CD4-positive, alpha-beta T cell (primary cell): ENCODE results near the gene GNRH2. TPM values are rescaled to one million over a fixed set of nuclear protein-coding genes. Genes with fewer than 3 reads are reported as not detected.
A peak's percentile ranks its signal among the peaks of the same experiment; 100 is the strongest.
"Not testable (repeated sequence)": the region's sequence is repeated elsewhere in the genome, so short reads cannot be mapped to it uniquely, and the experiment has no call there.

ENCODE experiments used
- ATAC-seq: fragments of 200-7000 bp; cut with Tn5 transposase; one replicate; pipeline ENCODE4 v1.10.0; 2022; ENCODE audit warnings: mild to moderate bottlenecking; ENCODE audit not compliant: poor library complexity
- CTCF ChIA-PET: fragments of 350-600 bp; sonication (Branson Sonifier 250); formaldehyde crosslinking; loops from one replicate; lab custom pipeline; 2021; ENCODE audit warnings: antibody characterized with exemption, inconsistent platforms; lab: Charles Lee
- POLR2A ChIA-PET: fragments of 350-600 bp; sonication (Branson Sonifier 250); formaldehyde crosslinking; loops from one replicate; lab custom pipeline; 2021; ENCODE audit warnings: antibody characterized with exemption, inconsistent platforms; lab: Charles Lee
- DNase-seq, 14 experiments: peaks; one replicate each; pipeline ENCODE4 v3.0.0-alpha.2; 2013 to 2020; ENCODE audit warnings: mixed read lengths in 2 of 14
- H3K27ac ChIP-seq, 2 donors: one replicate each; pipeline versions ENCODE4 v1.5.1 to v1.7.0; 2013; ENCODE audit warnings: low read length in 2 of 2, low read depth in 1 of 2, mild to moderate bottlenecking in 1 of 2
- H3K27me3 ChIP-seq, 2 experiments: 1 replicate in 1 of 2; 2 replicates in 1 of 2; pipeline versions ENCODE4 v1.6.1 to v1.7.0; 2013; ENCODE audit warnings: low read length in 2 of 2, control low read depth in 1 of 2, mild to moderate bottlenecking in 1 of 2, moderate library complexity in 1 of 2; ENCODE audit not compliant: insufficient read depth in 2 of 2, control insufficient read depth in 1 of 2
- H3K36me3 ChIP-seq: one replicate; pipeline ENCODE4 v1.6.1; 2013; ENCODE audit warnings: low read length, control low read depth; ENCODE audit not compliant: insufficient read depth
- H3K4me1 ChIP-seq: one replicate; pipeline ENCODE4 v1.6.1; 2013; ENCODE audit warnings: low read length, control low read depth; ENCODE audit not compliant: insufficient read depth
- H3K4me3 ChIP-seq: one replicate; pipeline ENCODE4 v1.5.1; 2013; ENCODE audit warnings: mild to moderate bottlenecking, low read length, moderate library complexity
- H3K9me3 ChIP-seq, 2 experiments: 1 replicate in 1 of 2; 2 replicates in 1 of 2; pipeline versions ENCODE4 v1.6.1 to v1.7.0; 2013; ENCODE audit warnings: low read length in 2 of 2, mild to moderate bottlenecking in 2 of 2, control low read depth in 1 of 2, moderate library complexity in 1 of 2; ENCODE audit not compliant: control insufficient read depth in 1 of 2, insufficient read depth in 1 of 2
- H3K27ac Mint-ChIP-seq: one replicate; pipeline ENCODE4 v1.8.0; 2020; ENCODE audit warnings: mixed read lengths
- H3K27me3 Mint-ChIP-seq: one replicate; pipeline ENCODE4 v1.8.0; 2021; ENCODE audit warnings: mixed read lengths
- H3K36me3 Mint-ChIP-seq: one replicate; pipeline ENCODE4 v1.8.0; 2021; ENCODE audit warnings: low read depth, mixed read lengths
- H3K4me1 Mint-ChIP-seq: one replicate; pipeline ENCODE4 v1.8.0; 2021; ENCODE audit warnings: low read depth, mixed read lengths
- H3K4me3 Mint-ChIP-seq: one replicate; pipeline ENCODE4 v1.8.0; 2020; ENCODE audit warnings: mild to moderate bottlenecking, mixed read lengths
- H3K9me3 Mint-ChIP-seq: one replicate; pipeline ENCODE4 v1.8.0; 2020; ENCODE audit warnings: mixed read lengths
- CTCF ChIP-seq: fragments of 200-600 bp; IDR thresholded peaks from one replicate; pipeline ENCODE4 v1.8.0; 2022; ENCODE audit warnings: antibody characterized with exemption, mild to moderate bottlenecking
- intact Hi-C, 2 experiments: fragments of 100-400 bp; cut with DNase I in 1 of 2; cut with micrococcal nuclease in 1 of 2; formaldehyde crosslinking; loops; one replicate each; pipeline versions ENCODE4 v1.15.1 to v1.9.0; 2023 to 2025; cut with DNase I, micrococcal nuclease
- total RNA-seq, 174 experiments: library from RNA in 2 of 174; stranded (reverse) in 2 of 174; gene quantifications; one replicate each; pipeline ENCODE4 v1.2.3 and lab custom pipeline; 2021 to 2026

GNRH2 gene
- total RNA-seq, 2 experiments from 2014 or later, result not detected

DNA sequence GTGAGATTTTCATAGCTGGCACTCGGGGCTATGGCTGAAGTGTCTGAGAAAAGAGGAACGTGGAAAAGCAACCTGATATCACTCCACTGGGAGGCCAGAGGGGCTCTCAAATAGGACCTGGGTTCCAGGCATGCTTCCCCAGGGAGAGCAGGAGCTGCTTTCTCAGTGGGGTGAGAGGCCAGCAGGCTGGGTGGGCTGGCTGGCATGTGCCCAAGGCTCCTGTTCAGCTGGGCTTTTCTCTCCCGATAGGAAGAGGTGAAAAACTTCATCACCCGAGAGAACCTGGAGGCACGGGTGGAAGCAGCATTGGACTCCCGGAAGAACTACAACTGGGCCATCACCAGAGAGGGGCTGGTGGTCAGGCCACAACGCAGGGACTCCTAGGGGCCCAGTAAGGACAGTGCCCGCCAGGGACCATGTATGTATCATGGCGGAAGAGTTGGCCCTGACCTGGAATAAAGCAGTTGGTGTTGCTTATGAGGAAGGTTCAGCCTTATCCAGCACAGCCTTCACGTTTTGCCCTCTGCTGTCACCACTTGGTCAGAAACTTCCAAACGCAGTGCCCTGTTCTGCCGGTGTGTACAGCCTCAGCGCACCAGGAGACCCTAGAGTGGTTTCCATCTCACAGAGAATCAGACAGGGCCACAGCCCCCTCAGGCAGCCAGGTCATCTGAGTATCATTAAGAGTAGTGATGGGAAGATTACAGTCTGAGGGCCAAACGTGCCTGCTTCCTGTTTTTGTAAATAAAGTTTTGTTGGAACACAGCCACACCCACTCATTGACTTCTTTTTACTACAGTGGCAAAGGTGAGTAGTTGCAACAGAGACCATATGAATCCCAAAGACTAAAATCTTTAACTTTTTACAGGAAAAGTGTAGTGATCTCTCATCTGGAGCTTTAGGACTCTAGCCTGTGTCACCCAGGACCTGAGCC is 4.3 kb downstream of the GNRH2 start:
- no peaks in the 10 kb centered on the region for H3K9me3 Mint-ChIP-seq
- intact Hi-C loops, result loop anchor here in 1 of 2 experiments (5.0 to 10.0 kb wide), 4 partner anchors 157 to 360 kb away; partner anchors contain the start of genes DDRGK1, DNAAF9, ITPA and PTPRA
- no peak for TF ChIP-seq CTCF
- peaks cover 27% of the 10 kb centered on the region for H3K4me1 ChIP-seq
- H3K4me1 Mint-ChIP-seq, result peaks cover 21% of the 10 kb centered on the region
- peak overlapping the region; percentile 66 for H3K4me3 Mint-ChIP-seq
- no peaks in the 10 kb centered on the region for H3K27me3 ChIP-seq
- no peak overlapping the region for H3K27ac ChIP-seq
- H3K27ac Mint-ChIP-seq, result peak overlapping the region; percentile 14
- ATAC-seq (no peak), DNase-seq (no peak)
- POLR2A ChIA-PET, result no interaction called here
- H3K36me3 Mint-ChIP-seq, result peaks cover 41% of the 10 kb centered on the region
- no peaks in the 10 kb centered on the region for H3K9me3 ChIP-seq
- H3K4me3 ChIP-seq, result no peak overlapping the region
- H3K27me3 Mint-ChIP-seq, result no peaks in the 10 kb centered on the region
- CTCF ChIA-PET, result no interaction called here
- peaks cover 24% of the 10 kb centered on the region for H3K36me3 ChIP-seq

GRCh38 chr20:3051385-3052019 is 8.1 kb downstream of the GNRH2 start:
- Mint-ChIP-seq H3K4me3 (no peak overlapping the region), H3K9me3 (no peaks in the 10 kb centered on the region), H3K36me3 (peaks cover 34% of the 10 kb centered on the region), H3K27me3 (no peaks in the 10 kb centered on the region), H3K27ac (no peak overlapping the region), H3K4me1 (peaks cover 18% of the 10 kb centered on the region)
- intact Hi-C loops, result loop anchor here in 1 of 2 experiments (10.0 kb wide), 1 partner anchor 163 kb away; no protein-coding TSS in a partner anchor
- no peak overlapping the region for H3K4me3 ChIP-seq
- H3K27ac ChIP-seq, result no peak overlapping the region
- ATAC-seq, result peak; percentile 47
- no peaks in the 10 kb centered on the region for H3K27me3 ChIP-seq
- H3K36me3 ChIP-seq, result peaks cover 24% of the 10 kb centered on the region
- ChIA-PET CTCF (no interaction called here), POLR2A (no interaction called here)
- no peak for DNase-seq
- TF ChIP-seq CTCF, result no peak
- H3K4me1 ChIP-seq, result peaks cover 18% of the 10 kb centered on the region
- H3K9me3 ChIP-seq, result no peaks in the 10 kb centered on the region

GRCh38 chr20:3059489-3059888 is 16.1 kb downstream of the GNRH2 start:
- H3K36me3 Mint-ChIP-seq, result no peaks in the 10 kb centered on the region
- Histone ChIP-seq H3K4me3 (no peak overlapping the region), H3K27me3 (no peaks in the 10 kb centered on the region), H3K36me3 (no peaks in the 10 kb centered on the region), H3K9me3 (no peaks in the 10 kb centered on the region), H3K27ac (no peak overlapping the region), H3K4me1 (no peaks in the 10 kb centered on the region)
- H3K4me1 Mint-ChIP-seq, result peaks cover 14% of the 10 kb centered on the region
- ChIA-PET POLR2A (no interaction called here), CTCF (interaction anchor here (0.6 kb wide), 1 partner anchor 257 kb away, joined by 5 read pairs; no protein-coding TSS in a partner anchor)
- DNase-seq, result no peak
- no peaks in the 10 kb centered on the region for H3K9me3 Mint-ChIP-seq
- TF ChIP-seq CTCF, result no peak
- no peak overlapping the region for H3K4me3 Mint-ChIP-seq
- intact Hi-C loops, result loop anchor here in 1 of 2 experiments (10.0 kb wide), 1 partner anchor 155 kb away; no protein-coding TSS in a partner anchor
- no peaks in the 10 kb centered on the region for H3K27me3 Mint-ChIP-seq
- no peak for ATAC-seq
- H3K27ac Mint-ChIP-seq, result no peak overlapping the region

DNA sequence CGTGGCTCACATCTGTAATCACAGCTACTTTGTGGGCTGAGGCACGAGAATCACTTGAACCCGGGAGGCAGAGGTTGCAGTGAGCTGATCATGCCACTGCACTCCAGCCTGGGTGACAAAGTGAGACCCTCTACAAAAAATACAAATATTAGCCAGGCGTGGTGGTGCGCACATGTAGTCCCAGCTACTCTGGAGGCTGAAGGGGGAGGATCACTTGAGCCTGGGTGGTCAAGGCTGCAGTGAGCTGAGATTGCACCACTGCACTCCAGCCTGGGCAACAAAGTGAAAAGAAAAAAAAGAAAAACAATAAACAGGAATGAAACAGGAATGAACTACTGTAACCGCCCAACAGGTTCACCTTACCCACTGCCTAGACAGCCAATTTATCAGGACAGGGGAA is 20.7 kb downstream of the GNRH2 start:
- H3K9me3 Mint-ChIP-seq, H3K4me3 Mint-ChIP-seq, ATAC-seq, H3K36me3 ChIP-seq, H3K9me3 ChIP-seq, H3K27ac Mint-ChIP-seq, H3K4me1 ChIP-seq, intact Hi-C loops, H3K27me3 ChIP-seq, DNase-seq, H3K27me3 Mint-ChIP-seq, H3K27ac ChIP-seq, H3K36me3 Mint-ChIP-seq, H3K4me3 ChIP-seq, POLR2A ChIA-PET, CTCF ChIA-PET: not testable (repeated sequence)
- H3K4me1 Mint-ChIP-seq, result peaks cover 33% of the 10 kb centered on the region
